GM19438 (cell line): ENCODE data around the gene HSD17B12.

Experiments used
- ATAC-seq: cut with Tn5 transposase; IDR thresholded peaks from one replicate; pipeline ENCODE4 v1.9.1; 2021; ENCODE audit warnings: low read depth; ENCODE audit not compliant: unreplicated experiment

Gene HSD17B12

DNA sequence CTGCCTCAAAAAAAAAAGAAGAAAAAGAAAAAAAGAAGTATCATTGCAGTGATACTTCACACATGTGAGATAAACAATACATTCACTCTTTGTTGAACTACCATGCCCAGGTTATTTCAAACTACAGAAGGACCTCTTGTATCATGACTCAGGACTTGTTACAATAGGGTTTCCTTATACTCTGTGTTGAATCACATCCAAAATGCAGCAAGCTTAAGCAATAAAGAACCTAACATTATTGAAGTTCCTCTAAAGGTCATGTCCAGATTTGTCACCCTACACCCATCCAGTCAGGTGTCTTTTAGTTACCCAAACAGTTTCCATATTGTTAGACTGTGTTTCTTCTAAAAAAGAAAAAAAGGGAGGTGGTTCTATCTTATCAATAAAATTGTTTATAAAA lies 173.2 kb downstream of the HSD17B12 start:
- ATAC-seq: no peak

DNA sequence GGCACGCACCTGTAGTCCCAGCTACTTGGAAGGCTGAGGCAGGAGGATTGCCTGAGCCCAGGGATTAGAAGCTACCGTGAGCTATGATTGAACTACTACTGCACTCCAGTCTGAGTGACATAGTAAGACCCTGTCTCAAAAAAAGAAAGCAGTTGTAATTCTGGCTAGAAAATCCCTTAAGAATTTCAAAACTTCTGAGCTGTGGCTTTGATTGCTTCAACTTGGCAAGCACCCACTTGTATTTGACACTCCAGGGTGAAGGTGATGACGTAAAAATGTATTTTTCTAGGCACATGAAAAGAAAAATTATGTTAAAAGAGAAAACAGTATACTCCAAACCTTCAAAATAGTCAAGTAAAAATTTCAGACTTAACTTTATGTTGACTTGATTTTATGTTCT lies 176.5 kb downstream of the HSD17B12 start:
- ATAC-seq: no peak

- no peak for ATAC-seq
Measured at GRCh38 chr11:43861141-43861540, 180.6 kb downstream of the HSD17B12 start.

DNA sequence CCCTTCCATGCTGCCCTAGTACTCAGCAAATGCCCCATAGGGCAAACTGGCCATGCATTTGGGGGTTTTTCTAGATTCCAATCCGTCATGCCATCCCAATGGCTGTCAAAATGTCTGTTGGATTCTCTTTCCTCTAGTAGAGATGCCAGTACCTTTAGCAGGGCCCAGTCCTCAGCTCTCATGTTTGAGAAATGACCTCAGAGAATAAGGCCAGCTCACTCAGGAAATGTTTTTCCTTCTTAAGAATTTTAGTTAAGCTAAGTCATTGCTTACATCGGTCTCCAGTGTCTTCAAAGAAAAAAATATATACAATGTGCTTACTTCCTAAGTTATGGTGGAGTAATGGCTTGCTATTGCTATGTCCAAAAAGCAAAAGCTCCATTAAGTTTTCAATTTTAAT lies 186.0 kb downstream of the HSD17B12 start:
- ATAC-seq: no peak

DNA sequence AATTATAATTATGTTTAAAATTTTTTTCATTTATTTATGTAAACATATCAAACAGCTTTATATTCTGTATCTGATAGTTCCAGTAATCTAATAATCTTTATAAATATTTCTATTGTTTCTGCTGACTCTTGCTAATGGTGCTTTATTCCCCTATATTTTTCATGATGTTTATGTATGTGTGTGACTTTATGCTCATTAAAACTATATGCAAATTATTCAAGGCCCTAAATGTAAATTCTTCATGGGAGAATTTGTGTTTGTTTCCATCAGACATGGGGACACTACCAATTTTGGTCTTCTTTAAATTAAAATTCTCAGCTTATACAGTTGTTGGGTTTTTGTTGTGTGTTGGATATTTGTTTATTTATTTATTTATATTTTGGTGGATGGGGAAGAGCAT lies 186.4 kb downstream of the HSD17B12 start:
- no peak for ATAC-seq

DNA sequence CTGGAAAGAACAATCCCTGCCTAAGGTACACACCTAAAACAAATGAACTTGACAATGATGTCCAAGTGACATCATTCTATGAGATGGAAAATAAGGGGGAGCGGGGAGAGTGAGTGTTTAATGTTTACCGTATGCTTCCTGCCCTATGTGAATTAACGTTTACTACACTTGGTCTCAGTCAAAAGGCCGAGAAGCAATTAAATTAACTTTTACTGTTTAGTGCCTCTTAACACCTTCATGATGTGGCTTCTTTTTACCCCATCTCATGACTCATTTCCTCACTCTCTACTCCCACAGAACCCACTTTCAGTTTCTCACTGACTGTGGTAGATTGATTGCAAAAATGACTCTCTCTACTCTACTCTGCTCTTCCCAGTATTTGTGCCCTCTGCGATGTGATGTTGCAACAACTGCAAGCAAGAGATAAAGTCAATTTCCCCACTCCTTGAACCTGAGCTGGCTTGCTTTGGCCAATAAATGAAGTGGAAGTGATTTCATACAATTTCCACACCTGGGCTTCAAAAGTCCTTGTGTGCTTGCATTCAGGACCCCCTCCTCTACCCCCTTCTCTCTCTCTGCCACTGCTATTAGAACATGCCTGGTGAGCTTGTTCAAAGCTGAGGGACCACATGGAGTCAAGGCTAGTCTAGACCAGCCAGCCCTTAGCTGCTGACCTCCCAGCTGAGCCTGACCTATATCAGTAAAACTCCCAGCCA lies 188.5 kb downstream of the HSD17B12 start:
- peak; percentile 100 for ATAC-seq

DNA sequence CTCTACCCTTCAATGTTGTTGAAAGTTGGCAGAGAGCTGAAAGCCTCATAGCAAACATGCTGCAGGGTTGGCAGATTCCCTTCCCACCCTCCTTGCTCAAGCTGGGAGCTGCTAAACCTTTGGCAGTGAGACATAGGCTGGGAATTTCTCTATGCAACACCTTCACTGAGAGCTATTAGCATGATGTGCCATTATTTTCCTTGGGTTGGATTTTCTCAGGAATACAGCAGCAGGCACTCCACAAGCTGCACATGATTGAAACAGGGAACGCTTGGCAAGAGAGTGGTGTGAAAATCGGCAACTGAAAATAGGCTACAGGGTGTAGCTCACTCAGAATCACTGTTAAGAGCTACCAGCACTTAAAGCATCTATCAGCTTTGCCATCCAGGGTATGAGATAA lies 190.5 kb downstream of the HSD17B12 start:
- ATAC-seq: no peak

DNA sequence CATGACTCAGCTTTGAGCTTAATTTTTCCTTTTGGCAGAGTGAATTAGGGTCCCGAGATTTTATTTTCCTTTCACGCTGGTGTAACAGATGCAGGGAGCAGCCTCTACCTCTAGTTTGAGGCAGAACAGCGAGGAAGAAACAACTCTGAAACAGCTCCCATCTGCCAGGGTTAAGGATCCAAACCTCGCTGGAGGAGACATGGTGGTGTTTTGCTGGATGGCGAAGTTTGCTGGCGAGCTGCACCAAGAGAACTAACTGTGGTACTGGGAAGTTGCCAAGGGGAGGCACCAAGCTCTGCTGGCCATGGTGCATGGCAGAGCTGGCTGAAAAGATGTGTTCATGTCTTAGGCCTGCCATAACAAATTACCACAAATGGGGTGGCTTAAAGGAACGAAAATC lies 192.5 kb downstream of the HSD17B12 start:
- ATAC-seq: no peak

- no peak for ATAC-seq
Measured at GRCh38 chr11:43874078-43874477, 193.5 kb downstream of the HSD17B12 start.

- ATAC-seq: peak; percentile 92
Measured at GRCh38 chr11:43874738-43875137, 194.2 kb downstream of the HSD17B12 start.

GRCh38 chr11:43879789-43880639 lies 199.5 kb downstream of the HSD17B12 start:
- ATAC-seq: no peak

GRCh38 chr11:43880640-43881159 lies 200.2 kb downstream of the HSD17B12 start, which contains the start of gene ALKBH3:
Gene ALKBH3, plus strand, starts transcription at chr11:43880831. Its CDS starts 1,822 bp downstream, at chr11:43882653.
- peak; percentile 99 for ATAC-seq

- ATAC-seq: no peak
Measured at GRCh38 chr11:43892851-43893250, 212.3 kb downstream of the HSD17B12 start.

DNA sequence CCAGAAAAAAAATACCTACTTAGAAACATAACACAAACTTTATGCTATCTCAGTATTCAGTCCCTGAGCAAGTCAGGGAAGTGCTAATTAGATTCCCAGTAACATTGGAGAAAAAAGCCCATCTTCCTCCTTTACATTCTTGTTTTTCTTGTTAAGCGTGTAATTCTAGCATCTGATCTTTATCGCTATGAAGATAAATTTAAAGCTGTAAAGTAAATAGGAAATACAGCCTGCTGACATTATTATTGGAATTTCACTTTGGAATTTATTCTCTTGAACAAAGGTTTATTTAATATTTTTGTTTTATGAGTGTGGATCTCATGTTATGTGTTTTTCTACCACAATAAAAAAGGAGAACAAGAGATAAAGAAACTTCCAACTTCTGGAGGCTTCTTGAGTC lies 214.0 kb downstream of the HSD17B12 start:
- ATAC-seq: no peak

DNA sequence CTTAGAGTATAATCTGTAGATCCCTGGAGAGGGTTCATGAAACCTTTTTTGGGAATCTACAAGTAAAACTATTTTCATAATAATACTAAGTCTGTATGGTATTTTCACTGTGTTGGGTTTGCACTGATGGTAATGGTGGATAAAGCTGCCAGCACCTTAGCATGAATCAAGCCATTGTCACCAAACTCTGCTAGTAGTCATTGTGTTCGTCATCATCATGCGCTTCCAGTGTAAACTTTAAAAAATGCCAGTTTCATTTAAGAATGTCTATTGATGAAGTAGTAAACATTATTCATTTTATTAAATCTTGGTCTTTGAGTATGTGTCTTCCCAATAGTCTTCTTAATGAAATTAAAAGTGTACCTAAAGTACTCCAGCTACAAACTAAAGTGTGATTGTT lies 215.1 kb downstream of the HSD17B12 start:
- ATAC-seq: no peak

DNA sequence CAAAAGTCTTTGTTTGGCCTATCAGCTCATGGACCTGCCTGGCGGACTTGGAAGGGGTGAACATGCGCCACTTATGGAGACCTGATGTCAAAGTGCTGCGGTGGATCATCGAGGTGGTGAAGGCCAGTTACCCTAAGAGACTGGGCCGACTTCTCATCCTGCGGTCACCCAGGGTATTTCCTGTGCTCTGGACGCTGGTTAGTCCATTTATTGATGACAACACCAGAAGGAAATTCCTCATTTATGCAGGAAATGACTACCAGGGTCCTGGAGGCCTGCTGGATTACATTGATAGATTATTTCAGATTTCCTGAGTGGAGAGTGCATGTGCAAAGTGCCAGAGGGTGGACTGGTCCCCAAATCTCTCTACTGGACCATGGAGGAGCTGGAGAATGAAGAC lies 218.0 kb downstream of the HSD17B12 start:
- no peak for ATAC-seq

DNA sequence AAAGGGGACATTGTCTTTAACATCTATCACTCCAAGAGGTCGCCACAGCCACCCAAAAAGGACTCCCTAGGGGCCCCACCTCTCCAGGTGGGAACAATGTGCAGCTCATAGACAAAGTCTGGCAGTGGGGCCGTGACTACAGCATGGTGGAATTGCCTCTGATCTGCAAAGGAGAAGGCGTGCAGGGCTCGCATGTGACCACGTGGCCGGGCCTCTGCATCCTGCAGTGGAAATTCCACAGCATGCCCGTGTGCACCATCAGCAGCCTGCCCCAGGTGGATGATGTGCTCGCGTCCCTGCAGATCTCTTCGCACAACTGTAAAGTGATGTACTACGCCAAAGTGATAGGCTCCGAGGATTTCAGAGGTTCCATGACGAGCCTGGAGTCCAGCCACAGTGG lies 218.6 kb downstream of the HSD17B12 start:
- no peak for ATAC-seq

- no peak for ATAC-seq
Measured at GRCh38 chr11:43901551-43901950, 221.0 kb downstream of the HSD17B12 start.

- ATAC-seq: no peak
Measured at GRCh38 chr11:43903078-43903477, 222.5 kb downstream of the HSD17B12 start.

- no peak for ATAC-seq
Measured at GRCh38 chr11:43903969-43904368, 223.4 kb downstream of the HSD17B12 start.

- no peak for ATAC-seq
Measured at GRCh38 chr11:43904742-43905535, 224.4 kb downstream of the HSD17B12 start.
